ENCODE results near the gene CREM. TPM values are rescaled to one million over a fixed set of nuclear protein-coding genes. Genes with fewer than 3 reads are reported as not detected.

CREM gene
- total RNA-seq, 1 donor from 2014 or later = 58.5 TPM

DNA sequence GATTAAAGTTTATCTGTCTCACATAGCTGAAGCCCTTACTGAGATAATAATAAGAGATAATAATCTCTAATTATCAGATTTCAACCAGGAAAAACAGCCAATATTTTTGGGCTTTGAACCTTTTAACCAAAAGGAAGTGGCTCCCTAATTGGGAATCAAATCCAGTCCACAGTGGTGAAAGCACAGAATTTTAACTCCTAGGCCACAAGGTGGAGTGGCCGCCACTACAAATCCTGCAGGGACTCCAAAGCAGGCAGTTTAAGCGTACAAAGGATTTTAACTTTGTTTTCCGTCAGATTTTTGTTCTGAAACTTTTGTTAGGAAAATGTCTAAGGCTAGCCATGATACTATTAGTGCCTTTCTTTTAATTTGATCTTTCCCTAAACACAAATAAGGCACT, 110.1 kb downstream of the CREM start:
- H3K4me1 ChIP-seq = no peaks in the 10 kb centered on the region
- H3K4me3 ChIP-seq = no peak overlapping the region
- H3K36me3 ChIP-seq = no peaks in the 10 kb centered on the region
- intact Hi-C loops (cut with micrococcal nuclease) = no loop called here
- H3K27ac ChIP-seq (replicated peaks) = no peak overlapping the region
- TF ChIP-seq, protein P1, sequence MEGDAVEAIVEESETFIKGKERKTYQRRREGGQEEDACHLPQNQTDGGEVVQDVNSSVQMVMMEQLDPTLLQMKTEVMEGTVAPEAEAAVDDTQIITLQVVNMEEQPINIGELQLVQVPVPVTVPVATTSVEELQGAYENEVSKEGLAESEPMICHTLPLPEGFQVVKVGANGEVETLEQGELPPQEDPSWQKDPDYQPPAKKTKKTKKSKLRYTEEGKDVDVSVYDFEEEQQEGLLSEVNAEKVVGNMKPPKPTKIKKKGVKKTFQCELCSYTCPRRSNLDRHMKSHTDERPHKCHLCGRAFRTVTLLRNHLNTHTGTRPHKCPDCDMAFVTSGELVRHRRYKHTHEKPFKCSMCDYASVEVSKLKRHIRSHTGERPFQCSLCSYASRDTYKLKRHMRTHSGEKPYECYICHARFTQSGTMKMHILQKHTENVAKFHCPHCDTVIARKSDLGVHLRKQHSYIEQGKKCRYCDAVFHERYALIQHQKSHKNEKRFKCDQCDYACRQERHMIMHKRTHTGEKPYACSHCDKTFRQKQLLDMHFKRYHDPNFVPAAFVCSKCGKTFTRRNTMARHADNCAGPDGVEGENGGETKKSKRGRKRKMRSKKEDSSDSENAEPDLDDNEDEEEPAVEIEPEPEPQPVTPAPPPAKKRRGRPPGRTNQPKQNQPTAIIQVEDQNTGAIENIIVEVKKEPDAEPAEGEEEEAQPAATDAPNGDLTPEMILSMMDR (IDR thresholded peaks at IDR 0.05; ENCODE audit: borderline replicate concordance) = peak; percentile 33
- no peak for DNase-seq
- no peaks in the 10 kb centered on the region for H3K9me3 ChIP-seq (replicated peaks)
- no peaks in the 10 kb centered on the region for H3K27me3 ChIP-seq (ENCODE audit: low read depth)

DNA sequence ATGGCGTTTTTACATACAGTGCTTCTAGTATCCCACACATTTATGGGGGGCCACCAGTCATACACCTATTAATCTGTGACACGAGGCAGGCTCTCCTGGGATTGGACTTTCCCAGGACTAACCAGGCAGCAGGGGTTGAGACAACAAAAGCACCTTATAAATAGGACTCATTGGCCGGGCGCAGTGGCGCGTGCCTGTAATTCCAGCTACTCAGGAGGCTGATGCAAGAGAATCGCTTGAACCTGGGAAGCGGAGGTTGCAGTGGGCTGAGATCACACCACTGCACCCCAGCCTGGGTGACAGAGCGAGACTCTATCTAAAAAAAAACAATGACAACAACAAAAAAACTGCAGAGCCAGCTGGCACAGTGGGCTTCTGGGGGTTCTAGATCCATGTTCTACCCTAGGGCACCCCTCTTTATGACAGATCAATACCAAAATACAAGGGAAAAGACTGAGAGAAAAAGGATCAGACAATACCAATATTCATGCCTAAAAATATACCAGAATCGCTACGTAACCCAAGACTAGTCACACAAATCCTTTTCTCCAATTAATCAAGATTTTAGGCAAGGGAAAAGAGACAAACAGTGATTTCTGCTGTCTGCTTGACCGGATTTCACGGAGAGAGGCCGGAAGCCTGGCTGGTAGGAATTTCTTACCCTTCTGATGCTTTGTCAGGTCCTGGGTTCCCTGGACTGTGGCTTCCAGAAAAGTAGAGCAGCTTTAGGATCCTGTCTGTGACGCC, 111.3 kb downstream of the CREM start:
- Histone ChIP-seq H3K9me3 (replicated peaks) (no peaks in the 10 kb centered on the region), H3K27me3 (ENCODE audit: low read depth) (no peaks in the 10 kb centered on the region), H3K4me1 (no peaks in the 10 kb centered on the region), H3K36me3 (no peaks in the 10 kb centered on the region), H3K27ac (replicated peaks) (no peak overlapping the region), H3K4me3 (no peak overlapping the region)
- no peak for DNase-seq
- intact Hi-C loops (cut with micrococcal nuclease) = no loop called here
- TF ChIP-seq, protein P1 (IDR thresholded peaks at IDR 0.05; ENCODE audit: borderline replicate concordance) = no peak

DNA sequence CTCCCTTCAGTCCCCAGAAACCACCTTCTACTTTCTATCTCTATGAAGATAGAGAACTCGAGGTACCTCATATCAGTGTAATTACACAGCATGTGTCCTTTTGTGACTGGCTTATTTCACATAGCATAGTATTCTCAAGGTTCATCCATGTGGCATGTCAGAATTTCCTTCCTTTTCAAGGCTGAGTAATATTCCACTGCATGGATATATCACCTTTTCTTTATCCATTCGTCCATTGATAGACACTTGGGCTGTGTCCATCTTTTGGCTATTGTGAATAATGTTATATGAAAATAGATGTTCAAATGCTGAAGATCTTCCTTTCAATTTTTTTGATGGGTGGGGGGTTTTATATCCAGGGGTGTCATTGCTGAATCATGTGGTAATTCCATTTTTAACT, 117.9 kb downstream of the CREM start:
- H3K27me3 ChIP-seq (ENCODE audit: low read depth) = no peaks in the 10 kb centered on the region
- TF ChIP-seq, protein P1 (IDR thresholded peaks at IDR 0.05; ENCODE audit: borderline replicate concordance) = no peak
- no peaks in the 10 kb centered on the region for H3K9me3 ChIP-seq (replicated peaks)
- H3K4me1 ChIP-seq = no peaks in the 10 kb centered on the region
- H3K4me3 ChIP-seq = no peak overlapping the region
- no peaks in the 10 kb centered on the region for H3K36me3 ChIP-seq
- no peak for DNase-seq
- intact Hi-C loops (cut with micrococcal nuclease) = loop anchor here (10.0 kb wide), 1 partner anchor 350 kb away; no protein-coding TSS in a partner anchor
- H3K27ac ChIP-seq (replicated peaks) = no peak overlapping the region

DNA sequence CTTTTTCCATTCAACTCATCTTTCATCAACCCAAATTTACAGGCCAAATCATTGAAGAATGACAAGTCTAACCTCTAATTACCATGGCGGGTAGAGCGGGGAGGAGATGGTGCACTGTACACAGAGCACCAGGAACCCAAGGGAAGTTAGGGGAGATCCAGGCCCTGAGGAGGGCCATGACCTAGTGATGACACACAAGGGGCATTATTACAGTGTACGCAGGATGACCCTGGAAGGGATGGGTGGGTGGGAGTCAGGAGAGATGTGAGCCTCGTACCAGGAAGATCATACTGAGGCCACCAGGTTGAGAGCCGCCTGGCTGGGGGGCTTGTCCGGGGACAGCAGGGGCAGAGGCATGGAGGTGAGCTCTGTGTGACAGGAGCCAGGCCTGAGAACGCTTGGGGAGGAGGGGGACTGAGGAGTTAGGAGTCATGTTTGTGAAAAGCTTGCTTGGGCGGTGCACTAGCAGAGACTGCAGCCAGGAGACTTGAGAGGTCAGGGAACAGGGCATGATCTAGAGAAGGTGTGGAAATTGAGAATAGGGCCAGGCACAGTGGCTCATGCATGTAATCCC, 120.2 kb downstream of the CREM start:
- H3K4me3 ChIP-seq = no peak overlapping the region
- H3K27me3 ChIP-seq (ENCODE audit: low read depth) = no peaks in the 10 kb centered on the region
- no peak overlapping the region for H3K27ac ChIP-seq (replicated peaks)
- no peaks in the 10 kb centered on the region for H3K4me1 ChIP-seq
- H3K36me3 ChIP-seq = no peaks in the 10 kb centered on the region
- DNase-seq = no peak
- intact Hi-C loops (cut with micrococcal nuclease) = loop anchor here (10.0 kb wide), 1 partner anchor 348 kb away; no protein-coding TSS in a partner anchor
- TF ChIP-seq, protein P1 (IDR thresholded peaks at IDR 0.05; ENCODE audit: borderline replicate concordance) = no peak
- H3K9me3 ChIP-seq (replicated peaks) = no peaks in the 10 kb centered on the region

DNA sequence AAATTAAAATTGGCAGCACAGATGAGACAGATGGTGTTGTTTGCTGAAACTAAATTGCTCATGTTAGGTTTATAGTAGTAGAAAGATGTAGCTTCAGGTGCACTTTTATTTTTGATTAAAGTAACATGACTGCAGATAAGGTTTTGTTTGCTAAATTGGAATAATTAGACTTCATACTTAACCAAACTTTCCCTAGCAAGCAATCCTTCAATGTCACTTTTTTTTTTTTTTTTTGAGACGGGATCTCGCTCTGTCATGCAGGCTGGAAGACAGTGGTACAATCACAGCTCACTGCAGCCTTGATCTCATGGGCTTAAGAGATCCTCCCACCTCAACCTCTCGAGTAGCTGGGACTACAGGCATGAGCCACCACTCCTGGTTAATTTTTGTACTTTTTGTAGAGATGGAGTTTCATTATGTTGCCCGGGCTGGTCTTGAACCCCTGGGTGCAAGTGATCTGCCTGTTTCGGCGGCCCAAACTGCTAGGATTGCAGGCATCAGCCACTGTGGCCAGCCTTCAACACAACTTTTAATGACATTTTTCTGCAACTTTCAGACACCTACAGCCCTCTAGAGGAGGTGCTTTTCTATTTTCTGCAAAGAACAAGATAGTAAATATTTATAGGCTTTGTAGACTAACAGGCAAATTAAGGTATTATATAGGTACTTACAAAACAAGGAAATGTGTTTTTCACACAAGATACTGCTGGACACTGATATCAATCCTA, 124.9 kb downstream of the CREM start:
- Histone ChIP-seq H3K27ac (replicated peaks) (no peak overlapping the region), H3K27me3 (ENCODE audit: low read depth) (no peaks in the 10 kb centered on the region), H3K4me3 (no peak overlapping the region), H3K9me3 (replicated peaks) (no peaks in the 10 kb centered on the region), H3K4me1 (no peaks in the 10 kb centered on the region), H3K36me3 (no peaks in the 10 kb centered on the region)
- DNase-seq = no peak
- TF ChIP-seq, protein P1 (IDR thresholded peaks at IDR 0.05; ENCODE audit: borderline replicate concordance) = no peak
- intact Hi-C loops (cut with micrococcal nuclease) = no loop called here
